Measurements from ENCODE around the gene TEX51.

Gene TEX51

DNA sequence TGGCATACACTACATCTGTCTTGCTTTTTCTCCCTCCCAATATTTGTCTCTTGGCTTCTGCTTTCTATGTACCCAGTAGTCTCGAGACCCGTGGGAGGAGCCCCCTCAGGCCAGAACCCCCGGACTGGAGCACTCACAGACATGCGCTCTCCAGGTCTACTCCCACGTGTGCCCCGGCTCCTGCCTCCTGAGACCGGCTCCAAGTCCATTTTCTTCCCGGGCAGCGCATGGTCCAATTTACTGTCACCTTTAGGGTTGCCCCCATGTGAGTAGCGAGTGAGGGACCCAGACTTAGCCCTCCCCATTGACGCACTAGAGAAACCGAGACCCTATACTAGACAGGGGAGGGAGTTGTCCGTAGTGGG lies 11.8 kb upstream of the TEX51 start:
- TF ChIP-seq, protein P1, sequence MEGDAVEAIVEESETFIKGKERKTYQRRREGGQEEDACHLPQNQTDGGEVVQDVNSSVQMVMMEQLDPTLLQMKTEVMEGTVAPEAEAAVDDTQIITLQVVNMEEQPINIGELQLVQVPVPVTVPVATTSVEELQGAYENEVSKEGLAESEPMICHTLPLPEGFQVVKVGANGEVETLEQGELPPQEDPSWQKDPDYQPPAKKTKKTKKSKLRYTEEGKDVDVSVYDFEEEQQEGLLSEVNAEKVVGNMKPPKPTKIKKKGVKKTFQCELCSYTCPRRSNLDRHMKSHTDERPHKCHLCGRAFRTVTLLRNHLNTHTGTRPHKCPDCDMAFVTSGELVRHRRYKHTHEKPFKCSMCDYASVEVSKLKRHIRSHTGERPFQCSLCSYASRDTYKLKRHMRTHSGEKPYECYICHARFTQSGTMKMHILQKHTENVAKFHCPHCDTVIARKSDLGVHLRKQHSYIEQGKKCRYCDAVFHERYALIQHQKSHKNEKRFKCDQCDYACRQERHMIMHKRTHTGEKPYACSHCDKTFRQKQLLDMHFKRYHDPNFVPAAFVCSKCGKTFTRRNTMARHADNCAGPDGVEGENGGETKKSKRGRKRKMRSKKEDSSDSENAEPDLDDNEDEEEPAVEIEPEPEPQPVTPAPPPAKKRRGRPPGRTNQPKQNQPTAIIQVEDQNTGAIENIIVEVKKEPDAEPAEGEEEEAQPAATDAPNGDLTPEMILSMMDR (IDR thresholded peaks at IDR 0.05; ENCODE audit: low read depth, low read length) = no peak
- DNase-seq (ENCODE audit: extremely low read depth, low read depth) = no peak

DNA sequence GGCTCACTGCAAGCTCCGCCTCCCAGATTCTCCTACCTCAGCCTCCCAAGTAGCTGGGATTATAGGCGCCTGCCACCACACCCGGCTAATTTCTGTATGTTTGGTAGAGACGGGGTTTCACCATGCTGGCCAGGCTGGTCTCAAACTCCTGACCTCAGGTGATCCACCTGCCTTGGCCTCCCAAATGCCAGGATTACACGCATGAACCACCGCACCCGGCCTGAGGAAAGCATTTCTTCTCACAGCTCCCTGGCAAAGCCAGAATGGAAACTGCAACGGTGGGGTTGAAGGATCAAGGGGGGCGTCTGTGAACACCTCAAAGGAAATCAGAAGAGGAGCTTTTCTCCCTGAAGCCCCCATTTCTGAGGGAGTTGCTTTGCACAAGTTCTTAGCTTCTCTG lies 11.2 kb upstream of the TEX51 start:
- no peak for DNase-seq (ENCODE audit: extremely low read depth, low read depth)
- TF ChIP-seq, protein P1 (IDR thresholded peaks at IDR 0.05; ENCODE audit: low read depth, low read length) = no peak

DNA sequence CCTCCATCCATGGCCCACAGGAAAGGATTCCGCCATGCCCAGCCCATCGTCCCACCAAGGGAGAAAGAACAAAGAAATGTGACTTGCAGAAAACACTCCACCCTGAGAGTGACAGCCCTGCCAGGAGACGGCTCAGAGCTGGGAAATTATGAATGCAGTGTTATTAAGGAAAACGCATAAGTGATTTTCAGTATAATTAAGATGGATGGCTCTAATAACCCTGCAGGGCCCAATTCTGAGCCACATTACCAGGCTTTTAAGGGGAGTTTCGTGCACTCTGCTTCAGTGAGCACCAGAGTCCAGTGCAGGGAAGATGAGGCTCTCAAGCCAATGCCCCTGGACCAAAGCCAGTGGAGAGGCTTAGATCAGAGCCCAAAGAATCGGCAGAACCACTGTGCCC lies 10.6 kb upstream of the TEX51 start:
- TF ChIP-seq, protein P1 (IDR thresholded peaks at IDR 0.05; ENCODE audit: low read depth, low read length) = no peak
- no peak for DNase-seq (ENCODE audit: extremely low read depth, low read depth)

DNA sequence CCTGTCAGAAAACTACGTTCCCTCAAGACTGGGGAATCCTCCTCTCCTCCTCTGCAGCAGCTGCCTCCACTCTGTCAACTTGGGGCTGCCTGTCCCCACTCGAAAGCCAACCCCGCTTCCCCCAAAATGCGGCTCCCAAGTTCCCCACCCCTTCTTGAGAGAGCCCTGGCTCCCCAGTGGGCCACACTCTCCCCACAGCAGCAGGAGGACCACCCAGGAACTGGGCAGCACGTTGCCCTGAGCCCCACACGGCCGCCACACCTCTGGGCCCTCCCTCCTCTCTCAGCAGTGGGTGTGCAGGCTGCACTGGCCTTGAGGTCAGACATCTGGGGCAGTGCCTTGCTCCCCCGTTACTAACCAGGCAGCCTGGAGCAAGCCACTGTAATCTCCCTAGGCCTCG lies 9.6 kb upstream of the TEX51 start:
- TF ChIP-seq, protein P1 (IDR thresholded peaks at IDR 0.05; ENCODE audit: low read depth, low read length) = no peak
- no peak for DNase-seq (ENCODE audit: extremely low read depth, low read depth)

DNA sequence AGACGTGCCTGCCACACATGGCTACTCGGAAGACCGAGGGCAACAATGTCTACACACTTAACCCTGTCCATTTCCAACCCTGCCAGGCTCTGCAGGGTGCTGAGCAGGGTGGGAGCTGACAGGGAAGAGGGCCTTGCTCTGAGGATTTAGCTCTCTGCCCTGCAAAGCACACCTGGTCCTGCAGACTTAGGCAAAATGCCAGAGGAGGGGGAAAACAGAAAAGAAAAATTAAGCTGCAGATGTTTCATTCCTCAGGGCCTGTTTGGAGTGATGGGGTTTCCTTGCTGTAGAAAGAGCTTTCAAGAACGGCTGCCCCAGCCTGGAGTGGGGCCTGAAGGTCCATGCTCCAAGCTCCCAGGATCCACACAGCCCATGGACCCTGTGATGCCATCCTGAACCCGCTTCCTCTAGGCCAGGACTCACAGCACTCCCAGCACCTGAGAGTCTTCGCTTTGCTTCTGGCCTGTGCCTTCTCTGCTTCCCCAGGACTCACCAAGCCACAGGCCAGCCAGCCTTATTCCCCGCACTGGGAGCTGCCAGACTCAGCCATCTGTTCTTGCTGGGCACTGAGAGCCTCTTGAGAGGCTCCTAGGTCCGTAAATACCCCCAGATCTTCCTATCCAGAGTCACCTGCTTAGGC lies 9.1 kb upstream of the TEX51 start:
- TF ChIP-seq, protein P1 (IDR thresholded peaks at IDR 0.05; ENCODE audit: low read depth, low read length) = no peak
- no peak for DNase-seq (ENCODE audit: extremely low read depth, low read depth)

DNA sequence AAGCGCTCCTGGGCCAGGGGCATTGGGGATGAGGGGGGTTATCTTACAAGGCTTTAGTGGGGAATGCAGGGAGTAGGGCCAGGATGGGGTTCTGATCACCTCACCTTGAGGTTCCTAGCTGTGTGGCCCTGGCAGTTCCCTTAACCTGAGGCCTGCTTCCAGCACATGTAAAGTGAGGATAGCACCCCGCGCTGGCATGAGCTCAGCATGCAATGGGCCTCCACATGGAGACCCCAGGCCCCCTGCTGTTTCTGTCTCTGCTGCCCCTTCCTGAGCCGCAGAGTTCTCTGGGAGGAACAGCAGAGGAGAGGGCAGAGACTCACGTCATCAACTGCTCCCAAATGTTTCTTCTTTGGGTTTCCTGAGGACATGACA lies 8.6 kb upstream of the TEX51 start:
- DNase-seq (ENCODE audit: extremely low read depth, low read depth) = no peak
- TF ChIP-seq, protein P1 (IDR thresholded peaks at IDR 0.05; ENCODE audit: low read depth, low read length) = no peak

DNA sequence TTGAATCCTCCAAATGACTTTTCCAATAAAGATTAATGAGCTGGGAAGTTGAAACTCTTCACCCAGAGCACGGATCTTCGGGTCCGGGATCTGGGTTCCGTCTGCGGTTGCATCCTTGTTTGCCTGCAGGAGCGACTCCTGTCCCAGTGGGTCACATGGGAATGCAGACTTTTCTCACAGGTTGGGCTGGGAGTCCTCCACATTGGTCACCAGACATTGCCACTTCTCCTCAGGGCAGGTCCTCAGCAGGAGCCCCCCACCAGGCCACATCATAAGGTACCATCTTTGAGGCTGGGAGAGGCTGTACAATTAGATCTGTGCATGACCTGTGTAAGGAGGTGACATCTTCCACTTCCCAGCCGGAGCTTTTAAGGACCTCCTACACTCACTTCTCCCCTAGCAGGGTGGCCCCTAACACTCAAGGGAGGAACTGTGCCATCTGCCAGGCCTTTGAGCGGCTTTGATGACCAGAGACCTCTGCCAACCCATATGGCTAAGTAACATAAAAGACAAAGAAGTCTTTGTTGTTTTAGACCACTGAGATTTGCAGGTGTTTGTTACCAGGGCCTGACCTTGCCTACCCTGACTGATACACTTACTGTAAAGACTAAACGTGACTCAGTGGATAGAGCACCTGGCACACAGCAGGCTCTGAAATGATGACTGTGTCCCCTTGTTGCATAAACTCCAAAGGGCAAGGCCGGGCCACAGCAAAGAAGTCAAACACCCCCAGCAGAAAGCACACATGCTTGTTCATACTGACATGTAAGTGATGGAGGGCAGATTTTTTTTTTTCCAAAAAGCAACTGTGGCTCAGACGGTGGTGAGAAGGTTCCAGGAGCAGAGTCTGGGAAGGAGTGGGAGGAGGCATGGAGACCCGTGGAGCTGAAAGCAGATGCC lies 7.9 kb upstream of the TEX51 start:
- TF ChIP-seq, protein P1 (IDR thresholded peaks at IDR 0.05; ENCODE audit: low read depth, low read length) = no peak
- no peak for DNase-seq (ENCODE audit: extremely low read depth, low read depth)
